ENCODE measurements around the gene GPR161.

- TF ChIP-seq POLR2A (IDR thresholded peaks at IDR 0.05) (no peak), CTCF (IDR thresholded peaks at IDR 0.05) (no peak)
Observed at GRCh38 chr1:168114845-168115244, 21.9 kb downstream of the GPR161 start.
